Left ventricle myocardium inferior (tissue), 1 donor: ENCODE results near the gene TRMT2A. TPM values are rescaled to one million over a fixed set of nuclear protein-coding genes. Genes with fewer than 3 reads are reported as not detected.
"Not testable (repeated sequence)": the region's sequence is repeated elsewhere in the genome, so short reads cannot be mapped to it uniquely, and the experiment has no call there.

Experiments used
- DNase-seq: peaks from one replicate; pipeline ENCODE4 v3.0.0-alpha.2; 2020
- H3K27ac ChIP-seq: fragments of 200-600 bp; replicated peaks from 2 replicates; pipeline ENCODE4 v1.8.0; 2021
- H3K27me3 ChIP-seq: fragments of 200-600 bp; 2 replicates; pipeline ENCODE4 v1.8.0; 2021; ENCODE audit warnings: low read depth
- H3K36me3 ChIP-seq: fragments of 200-600 bp; 2 replicates; pipeline ENCODE4 v1.8.0; 2021
- H3K4me1 ChIP-seq: fragments of 200-600 bp; 2 replicates; pipeline ENCODE4 v1.8.0; 2021
- H3K4me3 ChIP-seq: fragments of 200-600 bp; 2 replicates; pipeline ENCODE4 v1.8.0; 2021; ENCODE audit warnings: mild to moderate bottlenecking, moderate library complexity
- H3K9me3 ChIP-seq: fragments of 200-600 bp; replicated peaks from 2 replicates; pipeline ENCODE4 v1.8.0; 2021
- intact Hi-C: fragments of 100-400 bp; cut with micrococcal nuclease; formaldehyde crosslinking; loops from one replicate; pipeline ENCODE4 v1.11.0; 2022
- total RNA-seq: library from RNA; stranded (reverse); fragmentation: NEBNext Ultra II Directional; extraction: Animal tissue kit (Norgen Biotek cat#: 25700); gene quantifications from one replicate; pipeline ENCODE4 v1.2.1, GENCODE V29; 2021
- TF ChIP-seq, protein P1 (sequence below): fragments of 200-600 bp; IDR thresholded peaks from 2 replicates; pipeline ENCODE4 v1.8.0; 2021; ENCODE audit warnings: antibody characterized with exemption, mild to moderate bottlenecking, borderline replicate concordance
- donor health status: DM: no; HTN: yes; CAD: no; lungs with severe emphysema.

Gene TRMT2A
- total RNA-seq, 1 donor from 2014 or later, result 27.8 TPM

DNA sequence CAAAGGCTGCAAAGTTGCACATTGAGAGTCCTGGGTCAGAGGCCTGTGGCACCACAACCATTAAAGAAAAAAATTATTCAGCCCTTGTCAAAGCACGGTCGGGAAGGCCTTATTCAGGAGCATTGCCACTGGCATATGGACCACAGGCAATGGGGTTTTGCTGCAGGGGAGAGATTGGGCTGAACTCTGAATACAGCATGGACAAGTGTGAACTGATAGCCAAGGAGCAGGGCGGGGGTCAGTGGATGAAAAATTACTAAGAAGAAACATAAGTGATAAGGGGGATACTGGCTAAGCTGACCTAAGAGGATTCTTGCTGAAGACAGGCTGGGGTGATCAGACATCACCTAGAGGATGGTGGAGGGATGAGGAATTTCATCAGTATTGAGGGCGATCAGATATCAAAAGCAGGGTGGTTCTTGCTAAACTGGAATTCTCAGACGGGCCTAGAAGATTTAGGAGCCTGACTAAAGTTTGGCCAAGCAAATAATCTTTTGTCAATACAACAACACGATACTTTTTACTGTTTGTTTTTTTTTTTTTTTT, 40.3 kb downstream of the TRMT2A start:
- no peak overlapping the region for H3K4me3 ChIP-seq
- TF ChIP-seq, protein P1, sequence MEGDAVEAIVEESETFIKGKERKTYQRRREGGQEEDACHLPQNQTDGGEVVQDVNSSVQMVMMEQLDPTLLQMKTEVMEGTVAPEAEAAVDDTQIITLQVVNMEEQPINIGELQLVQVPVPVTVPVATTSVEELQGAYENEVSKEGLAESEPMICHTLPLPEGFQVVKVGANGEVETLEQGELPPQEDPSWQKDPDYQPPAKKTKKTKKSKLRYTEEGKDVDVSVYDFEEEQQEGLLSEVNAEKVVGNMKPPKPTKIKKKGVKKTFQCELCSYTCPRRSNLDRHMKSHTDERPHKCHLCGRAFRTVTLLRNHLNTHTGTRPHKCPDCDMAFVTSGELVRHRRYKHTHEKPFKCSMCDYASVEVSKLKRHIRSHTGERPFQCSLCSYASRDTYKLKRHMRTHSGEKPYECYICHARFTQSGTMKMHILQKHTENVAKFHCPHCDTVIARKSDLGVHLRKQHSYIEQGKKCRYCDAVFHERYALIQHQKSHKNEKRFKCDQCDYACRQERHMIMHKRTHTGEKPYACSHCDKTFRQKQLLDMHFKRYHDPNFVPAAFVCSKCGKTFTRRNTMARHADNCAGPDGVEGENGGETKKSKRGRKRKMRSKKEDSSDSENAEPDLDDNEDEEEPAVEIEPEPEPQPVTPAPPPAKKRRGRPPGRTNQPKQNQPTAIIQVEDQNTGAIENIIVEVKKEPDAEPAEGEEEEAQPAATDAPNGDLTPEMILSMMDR, result no peak
- H3K27me3 ChIP-seq, result no peaks in the 10 kb centered on the region
- no peak overlapping the region for H3K27ac ChIP-seq
- no peaks in the 10 kb centered on the region for H3K36me3 ChIP-seq
- intact Hi-C loops, result no loop called here
- DNase-seq, result no peak
- peaks cover 21% of the 10 kb centered on the region for H3K4me1 ChIP-seq
- H3K9me3 ChIP-seq, result no peaks in the 10 kb centered on the region

DNA sequence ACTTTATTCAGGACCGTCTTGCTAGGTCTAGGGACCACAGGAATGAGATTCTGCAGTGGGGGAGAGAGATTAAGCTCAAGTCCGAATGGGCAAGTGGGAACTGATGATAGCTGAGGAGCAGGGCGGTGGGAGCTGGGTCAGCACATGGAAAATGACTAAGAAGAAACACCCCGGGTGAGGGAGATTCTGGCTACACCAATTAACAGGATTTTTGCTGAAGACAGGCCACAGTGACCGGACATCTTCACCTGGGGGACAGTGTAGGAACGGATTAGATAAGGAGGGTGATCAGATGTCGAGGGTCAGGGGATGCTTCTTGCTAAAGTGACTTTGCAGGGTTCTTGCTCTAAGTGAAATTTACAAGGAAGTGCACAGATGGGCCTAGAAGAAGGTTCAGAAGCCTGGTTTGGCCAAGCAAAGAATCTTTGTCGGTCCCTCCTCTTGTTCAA, 45.5 kb downstream of the TRMT2A start:
- no peak for DNase-seq
- H3K27ac ChIP-seq, result no peak overlapping the region
- intact Hi-C loops, result no loop called here

DNA sequence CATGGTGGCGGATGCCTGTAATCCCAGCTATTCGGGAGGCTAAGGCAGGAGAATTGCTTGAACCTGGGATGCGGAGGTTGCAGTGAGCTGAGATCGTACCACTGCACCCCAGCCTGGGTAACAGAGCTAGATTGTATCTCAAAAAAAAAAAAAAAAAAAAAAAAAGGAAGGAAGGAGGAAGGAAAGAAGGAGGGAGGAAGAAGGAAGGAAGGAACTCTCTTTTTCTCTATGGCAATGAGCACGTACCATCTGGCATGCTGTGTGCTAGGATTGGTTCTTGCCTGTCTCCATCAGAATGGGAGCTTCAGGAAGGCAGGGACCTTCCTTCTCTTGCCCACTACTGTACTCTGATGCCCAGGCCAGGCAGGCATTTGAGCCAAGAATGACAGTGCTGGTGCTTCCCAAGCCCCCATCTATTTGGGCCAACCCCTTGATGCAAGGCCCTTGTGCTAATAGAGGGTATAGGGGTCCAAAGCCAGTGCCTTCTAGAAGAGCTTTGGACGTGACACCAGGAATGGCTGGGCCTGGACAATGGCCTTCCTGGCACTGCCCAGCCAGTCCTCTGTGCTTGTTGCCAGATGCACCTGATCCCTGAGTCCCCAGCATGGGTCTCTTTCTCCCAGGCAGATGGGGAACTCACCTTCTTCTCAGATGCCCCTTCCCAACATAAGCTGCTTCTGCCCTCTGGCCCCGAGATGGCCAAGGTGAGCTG, 47.5 kb downstream of the TRMT2A start:
- Histone ChIP-seq H3K4me1 (no peaks in the 10 kb centered on the region), H3K4me3 (no peak overlapping the region), H3K36me3 (peaks cover 13% of the 10 kb centered on the region), H3K27me3 (no peaks in the 10 kb centered on the region), H3K27ac (no peak overlapping the region), H3K9me3 (no peaks in the 10 kb centered on the region)
- intact Hi-C loops, result no loop called here
- TF ChIP-seq, protein P1, result no peak
- no peak for DNase-seq

More for the DNA sequence above, 45.5 kb downstream of the TRMT2A start:
- Histone ChIP-seq H3K27me3 (no peaks in the 10 kb centered on the region), H3K4me1 (no peaks in the 10 kb centered on the region), H3K9me3 (no peaks in the 10 kb centered on the region), H3K36me3 (no peaks in the 10 kb centered on the region), H3K4me3 (no peak overlapping the region)
- TF ChIP-seq, protein P1, result no peak

DNA sequence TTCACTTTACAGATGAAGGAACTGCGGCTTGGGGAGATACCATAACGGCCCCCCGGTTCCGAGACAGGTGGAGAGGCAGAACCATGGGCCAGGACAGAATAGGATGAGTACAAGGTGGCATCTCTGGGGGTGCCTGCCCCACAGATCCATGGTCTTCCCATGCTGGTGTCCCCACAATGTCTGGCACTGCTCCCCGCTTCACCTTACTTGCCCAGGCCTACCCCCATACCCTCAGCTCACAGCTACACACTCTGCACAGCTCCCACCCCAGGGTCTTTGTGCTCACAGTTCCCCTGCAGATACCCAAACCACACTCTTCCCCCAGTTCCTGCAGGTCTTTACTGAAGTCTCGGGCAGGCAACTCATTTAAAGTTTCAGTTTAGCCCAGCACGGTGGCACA, 48.4 kb downstream of the TRMT2A start:
- Histone ChIP-seq H3K36me3 (peaks cover 22% of the 10 kb centered on the region), H3K4me3 (no peak overlapping the region), H3K27ac (no peak overlapping the region), H3K27me3 (no peaks in the 10 kb centered on the region), H3K9me3 (no peaks in the 10 kb centered on the region), H3K4me1 (no peaks in the 10 kb centered on the region)
- DNase-seq, result no peak
- intact Hi-C loops, result no loop called here
- TF ChIP-seq, protein P1, result no peak

DNA sequence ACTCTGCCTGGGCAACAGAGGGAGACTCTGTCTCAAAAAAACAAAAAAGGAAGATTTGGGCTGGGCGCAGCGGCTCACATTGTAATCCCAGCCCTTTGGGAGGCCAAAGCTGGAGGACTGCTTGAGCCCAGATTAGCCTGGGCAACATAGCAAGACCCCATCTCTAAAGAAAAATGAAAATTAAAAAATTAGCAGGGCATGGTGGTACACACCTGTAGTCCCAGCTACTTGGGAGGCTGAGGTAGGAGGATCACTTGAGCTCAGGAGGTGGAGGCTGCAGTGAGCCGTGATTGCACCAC, 49.7 kb downstream of the TRMT2A start:
- H3K27ac ChIP-seq, H3K27me3 ChIP-seq, H3K9me3 ChIP-seq, intact Hi-C loops, DNase-seq, H3K4me3 ChIP-seq, H3K4me1 ChIP-seq: not testable (repeated sequence)
- H3K36me3 ChIP-seq, result peaks cover 35% of the 10 kb centered on the region

DNA sequence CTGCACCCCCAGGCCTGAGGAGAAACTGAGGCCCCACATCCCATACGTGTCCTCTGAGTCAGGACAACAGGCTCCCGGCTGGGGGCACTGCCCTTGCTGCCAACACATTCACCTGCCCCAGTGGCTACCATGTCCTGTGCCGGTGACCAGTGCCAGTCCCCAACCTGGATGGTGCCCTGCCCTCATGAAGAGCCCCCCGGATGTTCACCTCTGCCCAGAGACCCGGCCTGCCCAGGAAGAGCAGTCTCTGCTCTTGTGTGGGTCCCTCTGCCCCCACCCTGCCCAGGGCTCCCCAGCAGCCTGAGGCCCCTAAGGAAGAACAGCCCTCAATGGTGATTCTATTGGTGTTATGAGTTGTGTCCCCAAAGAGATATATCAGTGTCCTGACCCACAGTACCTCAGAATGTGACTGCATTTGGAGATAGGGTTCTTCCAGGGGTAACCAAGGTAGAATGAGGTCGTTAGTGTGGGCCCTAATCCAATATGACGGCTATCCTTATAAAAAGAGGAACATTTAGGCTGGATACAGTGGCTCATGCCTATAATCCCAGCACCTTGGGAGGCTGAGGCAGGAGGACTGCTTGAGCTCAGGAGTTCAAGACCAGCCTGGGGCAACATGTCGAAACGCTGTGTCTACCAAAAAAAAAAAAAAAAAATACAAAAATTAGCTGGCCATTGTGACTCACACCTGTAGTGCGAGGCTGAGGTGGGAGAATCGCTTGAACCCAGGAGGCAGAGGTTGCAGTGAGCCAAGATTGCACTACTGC, 50.2 kb downstream of the TRMT2A start:
- Histone ChIP-seq H3K9me3 (no peaks in the 10 kb centered on the region), H3K27ac (no peak overlapping the region), H3K4me3 (no peak overlapping the region), H3K36me3 (peaks cover 40% of the 10 kb centered on the region), H3K4me1 (peaks cover 3% of the 10 kb centered on the region), H3K27me3 (no peaks in the 10 kb centered on the region)
- DNase-seq, result no peak
- TF ChIP-seq, protein P1, result no peak
- intact Hi-C loops, result no loop called here
